ENCODE data around the gene GLB1L.

- TF ChIP-seq POLR2AphosphoS5 (IDR thresholded peaks at IDR 0.05; ENCODE audit: borderline replicate concordance, low read depth, low read length) (no peak), EZH2 (IDR thresholded peaks at IDR 0.05) (no peak)
These were observed 3.6 kb upstream of the GLB1L start for GRCh38 chr2:219248845-219249202.
